HG03103 (cell line): ENCODE measurements around the gene ARNT2.

Experiments used
- ATAC-seq: cut with Tn5 transposase; IDR thresholded peaks from one replicate; pipeline ENCODE4 v1.9.1; 2021; ENCODE audit warnings: low read depth; ENCODE audit not compliant: unreplicated experiment

Gene ARNT2

GRCh38 chr15:80462836-80463512, 58.8 kb downstream of the ARNT2 start:
- ATAC-seq, result no peak

- ATAC-seq, result no peak
Observed at GRCh38 chr15:80464951-80465625, 60.9 kb downstream of the ARNT2 start.

- no peak for ATAC-seq
Observed at GRCh38 chr15:80465626-80466005, 61.4 kb downstream of the ARNT2 start.

GRCh38 chr15:80466543-80466942, 62.4 kb downstream of the ARNT2 start:
- no peak for ATAC-seq

GRCh38 chr15:80467311-80467714, 63.1 kb downstream of the ARNT2 start:
- ATAC-seq, result no peak

GRCh38 chr15:80468796-80469195, 64.6 kb downstream of the ARNT2 start:
- no peak for ATAC-seq

- no peak for ATAC-seq
Observed at GRCh38 chr15:80471881-80472280, 67.7 kb downstream of the ARNT2 start.

GRCh38 chr15:80473286-80474223, 69.4 kb downstream of the ARNT2 start:
- ATAC-seq, result no peak

GRCh38 chr15:80474224-80475215, 70.3 kb downstream of the ARNT2 start:
- ATAC-seq, result no peak

GRCh38 chr15:80475572-80475971, 71.4 kb downstream of the ARNT2 start:
- ATAC-seq, result no peak

- no peak for ATAC-seq
Observed at GRCh38 chr15:80476036-80476435, 71.9 kb downstream of the ARNT2 start.

GRCh38 chr15:80478075-80478474, 73.9 kb downstream of the ARNT2 start:
- ATAC-seq, result no peak

GRCh38 chr15:80479191-80479590, 75.0 kb downstream of the ARNT2 start:
- ATAC-seq, result no peak

- no peak for ATAC-seq
Observed at GRCh38 chr15:80480171-80480811, 76.1 kb downstream of the ARNT2 start.

GRCh38 chr15:80480909-80481308, 76.7 kb downstream of the ARNT2 start:
- no peak for ATAC-seq

- ATAC-seq, result no peak
Observed at GRCh38 chr15:80482696-80483095, 78.5 kb downstream of the ARNT2 start.

GRCh38 chr15:80483725-80484161, 79.6 kb downstream of the ARNT2 start:
- ATAC-seq, result no peak

- no peak for ATAC-seq
Observed at GRCh38 chr15:80484333-80484864, 80.2 kb downstream of the ARNT2 start.
